HUDEP-2 (cell line): ENCODE data around the gene ALS2CL.

Experiments
- DNase-seq, 76 experiments: peaks; one replicate each; lab custom pipeline; 2025; ENCODE audit not compliant: unreplicated experiment in 76 of 76; lab: John Stamatoyannopoulos, UW

The ALS2CL gene

DNA sequence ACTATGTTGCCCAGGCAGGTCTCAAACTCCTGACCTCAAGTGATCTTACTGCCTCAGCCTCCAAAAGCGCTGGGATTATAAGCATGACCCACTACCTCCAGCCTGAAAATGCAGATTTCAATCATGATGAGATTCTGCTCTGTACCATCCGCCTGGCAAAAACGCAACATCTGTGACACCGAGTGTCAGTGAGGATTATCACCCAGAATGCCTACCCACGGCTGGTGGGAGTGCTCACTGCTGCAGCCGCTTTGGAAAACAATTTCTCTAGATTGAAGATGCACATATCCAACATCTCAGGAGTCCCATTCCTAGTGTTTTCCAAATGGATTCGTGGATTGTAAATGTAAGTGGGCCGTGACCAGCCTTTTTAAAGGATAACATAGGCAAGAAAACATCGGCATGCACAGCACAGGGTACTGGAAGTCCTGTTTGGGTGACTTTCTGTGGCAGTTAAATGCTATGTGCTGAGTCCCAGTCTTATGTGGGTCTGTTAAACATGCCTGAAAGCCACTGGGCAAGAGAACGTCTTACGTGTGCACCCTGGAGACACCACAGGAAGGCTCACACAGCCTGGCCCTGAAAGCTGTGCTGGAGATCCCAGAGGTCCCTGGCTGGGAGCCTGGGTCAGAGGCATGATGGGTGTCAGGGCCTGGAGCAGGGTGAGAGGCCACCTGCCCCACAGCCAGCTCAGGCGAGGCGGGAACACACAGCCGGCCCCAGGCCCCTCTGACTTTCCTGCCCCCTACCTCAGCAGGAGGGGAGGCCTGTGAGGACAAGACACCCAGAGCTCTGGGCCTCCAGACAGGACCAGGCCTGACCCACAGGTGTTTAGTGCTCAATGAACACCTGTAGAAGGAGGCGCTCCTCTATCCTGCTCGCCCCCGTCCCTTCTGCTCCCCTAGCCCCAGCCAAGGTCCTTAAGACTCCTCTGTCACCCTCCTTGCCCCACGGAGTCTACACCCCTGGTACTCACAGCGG lies 23.3 kb upstream of the ALS2CL start:
- DNase-seq: no peak

- no peak for DNase-seq
Measured at GRCh38 chr3:46715507-46716175, 22.2 kb upstream of the ALS2CL start.

GRCh38 chr3:46714728-46715506 lies 21.4 kb upstream of the ALS2CL start:
- DNase-seq: no peak

DNA sequence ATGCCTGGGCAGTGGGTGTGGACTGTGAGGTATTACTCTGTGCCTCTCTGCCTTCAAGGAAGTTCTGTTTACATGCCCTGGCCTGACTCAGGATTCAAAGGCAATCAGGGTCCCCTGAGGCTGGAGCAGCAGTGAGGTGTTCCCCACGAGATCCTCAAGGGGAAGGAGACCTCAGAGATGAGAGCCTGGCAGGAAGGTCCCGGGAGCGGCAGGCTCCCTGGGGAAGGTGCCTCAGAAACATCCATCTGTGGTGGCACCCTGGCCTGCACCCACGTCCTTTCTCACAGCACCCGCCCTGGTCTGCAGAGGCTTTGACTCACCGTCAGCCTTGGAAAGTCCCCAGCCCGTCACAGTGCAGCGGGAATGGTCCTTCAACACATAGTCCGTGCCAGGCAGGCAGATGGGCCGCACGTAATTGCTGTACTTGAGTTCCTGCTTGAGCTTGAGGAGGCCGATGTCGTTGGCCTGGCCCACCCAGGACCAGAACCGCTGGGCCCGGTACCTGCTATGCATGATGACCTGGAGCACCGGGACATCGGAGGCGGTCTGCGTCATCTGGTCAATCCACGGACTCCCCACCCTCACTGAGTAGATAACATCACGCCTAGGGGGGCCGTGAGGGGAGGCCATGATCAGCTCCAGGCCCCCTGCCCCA lies 20.5 kb upstream of the ALS2CL start:
- no peak for DNase-seq

DNA sequence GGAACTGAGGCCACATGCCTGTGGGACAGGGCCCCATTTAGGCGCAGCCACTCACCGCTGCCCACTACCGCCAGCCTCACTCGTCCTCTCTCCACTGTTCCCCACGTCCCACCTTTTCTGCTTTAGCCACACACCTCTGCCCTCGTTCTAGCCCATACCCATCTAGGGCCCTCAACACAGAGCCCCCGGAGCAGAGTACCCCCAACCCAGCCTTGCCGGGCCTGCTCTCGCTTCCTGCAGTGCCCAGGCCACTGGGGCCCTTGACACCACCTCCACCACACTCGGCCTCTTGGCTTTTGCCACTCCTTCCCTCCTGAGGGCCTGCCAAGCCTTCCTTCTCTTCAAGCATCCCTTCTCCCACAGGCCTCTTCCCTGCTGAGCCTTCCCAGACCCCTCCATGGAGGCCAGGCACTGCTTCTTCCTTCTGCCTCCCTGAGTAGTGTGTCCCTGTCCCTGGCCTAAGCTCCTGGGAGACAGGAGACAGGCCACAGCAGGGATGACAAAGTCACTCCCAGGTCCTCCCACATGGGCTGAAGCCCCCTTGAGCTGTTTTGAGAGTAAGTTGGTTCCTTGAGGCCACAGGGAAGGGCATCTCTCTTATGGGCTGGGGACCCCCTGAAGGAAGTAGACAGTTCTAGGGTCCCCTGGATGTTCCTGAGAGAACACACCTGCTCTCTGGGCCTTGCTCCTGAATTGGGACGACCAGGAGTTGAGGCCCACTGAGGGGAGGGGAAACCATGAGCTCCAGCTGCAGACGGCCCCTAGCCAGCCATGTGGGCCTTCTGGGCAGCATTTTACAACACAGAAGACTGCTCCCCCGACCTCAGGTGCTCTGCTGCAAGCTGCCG lies 19.8 kb upstream of the ALS2CL start:
- DNase-seq: no peak

DNA sequence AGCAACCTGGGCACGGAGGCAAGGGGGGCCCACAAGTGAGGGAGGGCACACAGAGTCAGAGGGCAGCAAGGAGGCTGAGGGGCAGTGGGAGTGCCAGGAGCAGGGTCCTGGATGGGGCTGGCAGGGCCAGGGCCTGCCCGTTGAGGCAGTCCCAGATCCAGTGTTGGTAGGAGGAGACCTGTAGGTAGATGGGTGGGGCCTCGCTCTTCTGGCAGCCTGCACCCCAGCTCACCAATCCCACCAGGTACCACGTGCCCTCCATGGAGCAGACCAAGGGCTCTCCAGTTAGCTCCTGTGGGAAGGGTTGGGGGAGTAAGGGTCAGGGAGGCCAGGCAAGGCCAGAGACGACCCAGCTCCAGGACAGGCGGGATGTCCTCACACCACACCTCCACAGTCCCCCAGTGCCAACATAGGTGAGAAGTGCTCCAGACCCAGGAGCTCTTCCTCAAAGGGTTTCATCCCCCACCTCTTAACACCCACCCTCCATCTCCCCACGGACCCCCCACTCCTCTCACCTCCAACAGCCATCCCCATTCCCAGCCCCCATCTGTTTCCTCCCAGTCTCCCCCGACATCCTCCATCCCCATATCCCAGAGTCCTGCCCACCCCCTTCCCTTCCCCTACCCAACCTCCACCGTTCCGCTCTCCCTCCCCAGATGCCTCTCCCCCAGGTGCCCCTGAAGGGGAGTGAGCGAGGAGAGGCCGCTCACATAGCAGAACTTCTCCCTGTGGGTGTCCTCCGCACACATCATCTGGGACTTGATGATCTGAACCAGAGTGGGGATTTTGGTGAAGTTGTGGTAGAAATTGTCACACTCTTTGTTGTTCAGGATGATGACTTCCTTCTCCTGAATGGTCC lies 18.9 kb upstream of the ALS2CL start:
- DNase-seq: no peak

DNA sequence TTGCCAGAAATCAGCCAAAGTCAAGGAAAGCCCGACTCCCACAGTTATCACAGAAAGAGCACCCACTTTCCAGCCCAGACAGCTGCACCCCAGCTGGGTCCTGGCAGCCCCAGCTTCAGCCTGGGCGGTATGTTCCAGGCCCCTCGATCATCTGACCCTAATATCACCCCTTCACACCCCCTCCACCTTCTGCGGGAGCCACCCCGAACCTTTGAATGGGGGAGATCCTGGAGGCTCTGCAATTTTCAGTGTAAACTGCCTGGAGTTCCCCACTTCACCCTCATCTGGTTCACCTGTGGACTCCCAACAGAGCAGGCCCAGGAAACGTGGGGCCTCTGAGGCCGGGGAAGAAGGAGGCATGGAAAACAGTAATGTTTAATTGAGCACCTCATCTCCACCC lies 18.3 kb upstream of the ALS2CL start:
- DNase-seq: no peak

- no peak for DNase-seq
Measured at GRCh38 chr3:46711305-46711704, 17.8 kb upstream of the ALS2CL start.

GRCh38 chr3:46710671-46711295 lies 17.3 kb upstream of the ALS2CL start:
- DNase-seq: no peak

GRCh38 chr3:46710229-46710628 lies 16.8 kb upstream of the ALS2CL start:
- DNase-seq: no peak

DNA sequence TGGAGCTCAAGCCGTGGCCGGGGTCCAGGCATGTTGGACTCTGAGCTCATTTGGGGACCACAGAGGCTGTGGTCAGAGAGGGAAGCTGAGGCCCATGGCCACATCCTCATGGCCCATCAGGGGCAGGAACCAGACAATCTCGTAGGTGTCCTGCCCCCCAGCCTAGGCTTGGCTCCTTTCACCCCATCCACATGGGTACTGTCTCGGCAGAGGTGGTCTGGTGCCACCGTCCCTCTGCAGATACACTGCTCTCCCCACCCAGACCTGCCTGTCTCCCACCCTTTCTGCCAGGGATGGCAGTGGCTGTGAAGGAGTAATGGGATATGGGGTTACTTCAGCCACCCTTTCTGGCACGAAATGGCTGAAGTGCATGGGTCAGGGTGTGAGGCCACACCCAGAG lies 16.2 kb upstream of the ALS2CL start:
- DNase-seq: no peak

GRCh38 chr3:46709157-46709654 lies 15.7 kb upstream of the ALS2CL start:
- no peak for DNase-seq

DNA sequence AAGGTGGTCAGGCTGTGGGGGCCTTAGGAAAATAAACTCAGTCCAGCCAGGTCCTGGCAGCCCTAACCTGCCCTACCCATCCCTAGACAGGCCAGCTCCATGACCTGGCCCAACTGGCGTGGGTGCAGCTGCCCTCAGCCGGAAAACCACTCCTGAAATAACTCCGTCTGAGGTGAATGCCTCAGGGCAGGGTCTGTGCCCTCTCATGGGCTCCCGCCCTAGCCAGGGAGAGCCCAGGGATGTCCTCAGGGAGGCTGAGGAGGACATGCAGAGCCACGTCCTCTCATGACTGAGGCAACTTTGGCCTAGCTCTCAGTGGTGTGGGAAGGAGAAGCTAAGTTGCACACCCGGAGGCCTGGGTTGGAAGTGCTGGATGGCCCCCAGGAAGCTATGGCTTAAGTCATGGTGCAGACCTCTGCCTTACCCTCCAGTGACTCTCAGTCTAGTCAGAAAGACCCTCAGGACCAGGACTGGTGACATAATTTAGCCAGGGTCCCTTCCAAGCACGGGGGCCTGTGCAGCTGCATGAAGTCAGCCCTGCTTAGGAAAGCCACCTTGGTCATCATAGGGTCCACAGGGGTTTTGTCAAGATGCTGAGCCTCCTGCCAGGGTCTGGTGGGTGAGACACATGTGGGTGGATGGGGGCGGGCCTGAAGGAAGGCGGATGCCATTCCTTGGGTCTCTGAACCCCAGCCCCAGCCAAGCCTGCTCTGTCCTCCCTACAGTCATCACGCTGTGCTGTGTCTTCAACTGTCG lies 15.1 kb upstream of the ALS2CL start:
- DNase-seq: no peak

GRCh38 chr3:46707601-46708011 lies 14.1 kb upstream of the ALS2CL start:
- no peak for DNase-seq

GRCh38 chr3:46706771-46707582 lies 13.5 kb upstream of the ALS2CL start:
- no peak for DNase-seq

DNA sequence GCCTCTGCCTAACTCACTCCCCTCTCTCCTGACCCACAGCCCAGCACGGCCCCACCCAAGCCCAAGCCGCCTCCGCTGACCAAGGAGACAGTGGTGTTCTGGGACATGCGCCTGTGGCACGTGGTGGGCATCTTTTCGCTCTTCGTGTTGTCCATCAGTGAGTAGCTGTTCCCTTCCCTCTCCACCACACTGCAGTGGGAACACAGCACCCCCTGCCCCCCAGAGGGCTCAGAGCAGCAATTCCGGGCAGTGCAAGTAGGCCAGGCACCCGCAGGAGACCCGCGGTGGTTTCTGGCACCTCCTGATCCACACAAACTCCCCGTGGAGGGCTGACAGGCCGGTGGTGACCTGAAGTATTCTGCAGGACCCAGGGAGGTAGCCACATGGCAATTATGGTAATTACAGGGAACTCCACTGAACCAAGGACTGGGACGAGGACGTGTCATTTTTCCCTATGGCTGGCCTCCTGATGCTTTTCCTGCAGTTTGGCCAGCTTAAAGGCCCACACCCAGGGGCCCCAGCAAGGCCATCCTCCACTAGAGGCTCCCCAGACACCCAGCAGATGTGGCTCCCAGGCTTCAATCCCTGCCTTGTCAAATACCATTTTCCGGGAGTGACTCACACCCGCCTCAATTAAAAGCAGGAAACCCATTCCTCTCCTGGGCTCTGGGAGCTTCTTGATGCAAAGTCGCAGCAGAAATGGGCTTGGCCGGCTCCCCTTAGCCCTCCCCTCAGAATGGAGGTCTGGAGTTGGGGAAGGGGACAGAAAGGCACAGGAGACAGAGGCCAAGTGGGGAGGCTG lies 12.5 kb upstream of the ALS2CL start:
- DNase-seq: no peak
